ENCODE results near the gene METTL6. TPM values are rescaled to one million over a fixed set of nuclear protein-coding genes. Genes with fewer than 3 reads are reported as not detected.
A peak's percentile ranks its signal among the peaks of the same experiment; 100 is the strongest.
"Not testable (repeated sequence)": the region's sequence is repeated elsewhere in the genome, so short reads cannot be mapped to it uniquely, and the experiment has no call there.

Gene METTL6
- total RNA-seq, 5 donors from 2014 or later (not counting 1 experiment from before 2014, with no cell fraction given): 8.1 to 19.9 (median 14.7) TPM

- Histone ChIP-seq H3K4me1 (ENCODE audit: control insufficient read depth in 1 of 2, extremely low read depth in 1 of 2, insufficient read depth in 2 of 2, low read length in 2 of 2) (no peaks in the 10 kb centered on the region), H3K27ac (ENCODE audit: low read length) (no peak overlapping the region), H3K9me3 (no peaks in the 10 kb centered on the region), H3K27me3 (replicated peaks in 1 of 2; ENCODE audit: control insufficient read depth in 2 of 2, extremely low read depth in 1 of 2, insufficient read depth in 2 of 2, low read length in 1 of 2) (no peaks in the 10 kb centered on the region), H3K4me3 (ENCODE audit: control insufficient read depth in 1 of 2, extremely low read depth in 1 of 2, low read length in 1 of 2) (no peak overlapping the region), H3K36me3 (ENCODE audit: control insufficient read depth in 2 of 2, extremely low read depth in 1 of 2, insufficient read depth in 1 of 2, low read length in 1 of 2) (no peaks in the 10 kb centered on the region)
- Mint-ChIP-seq H3K36me3 (no peaks in the 10 kb centered on the region), H3K4me3 (no peak overlapping the region), H3K27me3 (no peaks in the 10 kb centered on the region), H3K9me3 (peaks cover 0 to 8% (median 4%) of the 10 kb centered on the region in 3 donors), H3K27ac (peak overlapping the region in 1 of 2 donors; percentile 66), H3K4me1 (peaks cover 0 to 20% (median 0%) of the 10 kb centered on the region in 3 donors)
- ATAC-seq (replicated peaks in 1 of 4): no peak
- no CpG with 5 or more reads among the region's 1 CpG for WGBS (ENCODE audit: insufficient coverage)
- ChIA-PET CTCF (no interaction called here), POLR2A (interaction anchor here (0.5 to 0.6 kb wide), 2 partner anchors 65 to 122 kb away, joined by 3 read pairs; no protein-coding TSS in a partner anchor)
- DNase-seq: no peak
These were observed 41.3 kb downstream of the METTL6 start for GRCh38 chr3:15385901-15386653.

- not testable (repeated sequence) for H3K4me1 ChIP-seq (ENCODE audit: control insufficient read depth in 1 of 2, extremely low read depth in 1 of 2, insufficient read depth in 2 of 2, low read length in 2 of 2); H3K9me3 Mint-ChIP-seq; H3K9me3 ChIP-seq; ATAC-seq (replicated peaks in 1 of 4); DNase-seq; H3K27ac ChIP-seq (ENCODE audit: low read length); H3K36me3 ChIP-seq (ENCODE audit: control insufficient read depth in 2 of 2, extremely low read depth in 1 of 2, insufficient read depth in 1 of 2, low read length in 1 of 2); H3K4me3 Mint-ChIP-seq; H3K4me3 ChIP-seq (ENCODE audit: control insufficient read depth in 1 of 2, extremely low read depth in 1 of 2, low read length in 1 of 2); H3K27ac Mint-ChIP-seq; H3K36me3 Mint-ChIP-seq; H3K27me3 ChIP-seq (replicated peaks in 1 of 2; ENCODE audit: control insufficient read depth in 2 of 2, extremely low read depth in 1 of 2, insufficient read depth in 2 of 2, low read length in 1 of 2); H3K27me3 Mint-ChIP-seq
- ChIA-PET POLR2A (interaction anchor here in 1 of 2 donors (0.6 kb wide), 1 partner anchor 65 kb away, joined by 3 read pairs; no protein-coding TSS in a partner anchor), CTCF (interaction anchor here in 1 of 2 donors (1.3 kb wide), 1 partner anchor 20 kb away, joined by 4 read pairs; no protein-coding TSS in a partner anchor)
- 82% methylated on average over 7 of the region's 10 CpGs for WGBS (ENCODE audit: insufficient coverage)
- H3K4me1 Mint-ChIP-seq: peaks cover 0 to 17% (median 0%) of the 10 kb centered on the region in 3 donors
These were observed 42.1 kb downstream of the METTL6 start for GRCh38 chr3:15385238-15385695.

- 100% methylated on average over 2 of the region's 4 CpGs for WGBS (ENCODE audit: insufficient coverage)
- ATAC-seq (replicated peaks in 1 of 4): no peak
These were observed 42.7 kb downstream of the METTL6 start for GRCh38 chr3:15384510-15385237.

GRCh38 chr3:15382405-15382923 lies 44.9 kb downstream of the METTL6 start:
- no peaks in the 10 kb centered on the region for H3K9me3 ChIP-seq
- Mint-ChIP-seq H3K4me3 (no peak overlapping the region), H3K36me3 (no peaks in the 10 kb centered on the region), H3K9me3 (peaks cover 0 to 8% (median 4%) of the 10 kb centered on the region in 3 donors), H3K27me3 (no peaks in the 10 kb centered on the region), H3K4me1 (peaks cover 8 to 23% (median 11%) of the 10 kb centered on the region in 3 donors), H3K27ac (no peak overlapping the region)
- no CpG with 5 or more reads among the region's 3 CpGs for whole genome bisulfite sequencing (ENCODE audit: insufficient coverage)
- ChIA-PET CTCF (interaction anchor here in 1 of 2 donors (1.1 kb wide), 1 partner anchor 117 kb away, joined by 4 read pairs; no protein-coding TSS in a partner anchor), POLR2A (no interaction called here)
- DNase-seq: no peak
- ATAC-seq (replicated peaks in 1 of 4): no peak
- no peak overlapping the region for H3K4me3 ChIP-seq (ENCODE audit: control insufficient read depth in 1 of 2, extremely low read depth in 1 of 2, low read length in 1 of 2)
- no peak overlapping the region for H3K27ac ChIP-seq (ENCODE audit: low read length)
- H3K36me3 ChIP-seq (ENCODE audit: control insufficient read depth in 2 of 2, extremely low read depth in 1 of 2, insufficient read depth in 1 of 2, low read length in 1 of 2): no peaks in the 10 kb centered on the region
- no peaks in the 10 kb centered on the region for H3K27me3 ChIP-seq (replicated peaks in 1 of 2; ENCODE audit: control insufficient read depth in 2 of 2, extremely low read depth in 1 of 2, insufficient read depth in 2 of 2, low read length in 1 of 2)
- peaks cover 0 to 4% of the 10 kb centered on the region in 2 experiments for H3K4me1 ChIP-seq (ENCODE audit: control insufficient read depth in 1 of 2, extremely low read depth in 1 of 2, insufficient read depth in 2 of 2, low read length in 2 of 2)

More at GRCh38 chr3:15384510-15385237, 42.7 kb downstream of the METTL6 start:
- Mint-ChIP-seq H3K4me1 (peaks cover 0 to 17% (median 0%) of the 10 kb centered on the region in 3 donors), H3K27ac (no peak overlapping the region), H3K27me3 (no peaks in the 10 kb centered on the region), H3K4me3 (no peak overlapping the region), H3K36me3 (no peaks in the 10 kb centered on the region), H3K9me3 (peaks cover 0 to 8% (median 4%) of the 10 kb centered on the region in 3 donors)
- Histone ChIP-seq H3K27me3 (replicated peaks in 1 of 2; ENCODE audit: control insufficient read depth in 2 of 2, extremely low read depth in 1 of 2, insufficient read depth in 2 of 2, low read length in 1 of 2) (no peaks in the 10 kb centered on the region), H3K36me3 (ENCODE audit: control insufficient read depth in 2 of 2, extremely low read depth in 1 of 2, insufficient read depth in 1 of 2, low read length in 1 of 2) (no peaks in the 10 kb centered on the region), H3K9me3 (no peaks in the 10 kb centered on the region), H3K4me3 (ENCODE audit: control insufficient read depth in 1 of 2, extremely low read depth in 1 of 2, low read length in 1 of 2) (no peak overlapping the region), H3K27ac (ENCODE audit: low read length) (no peak overlapping the region), H3K4me1 (ENCODE audit: control insufficient read depth in 1 of 2, extremely low read depth in 1 of 2, insufficient read depth in 2 of 2, low read length in 2 of 2) (no peaks in the 10 kb centered on the region)
- DNase-seq: no peak
- POLR2A ChIA-PET: no interaction called here
- CTCF ChIA-PET: interaction anchor here (0.7 to 1.5 kb wide), 4 partner anchors 20 to 181 kb away, joined by 3 to 8 read pairs (median 4); no protein-coding TSS in a partner anchor

- no peaks in the 10 kb centered on the region for H3K36me3 Mint-ChIP-seq
- H3K4me1 ChIP-seq (ENCODE audit: control insufficient read depth in 1 of 2, extremely low read depth in 1 of 2, insufficient read depth in 2 of 2, low read length in 2 of 2): peaks cover 0 to 4% of the 10 kb centered on the region in 2 experiments
- H3K9me3 ChIP-seq: no peaks in the 10 kb centered on the region
- H3K4me1 Mint-ChIP-seq: peaks cover 8 to 23% (median 12%) of the 10 kb centered on the region in 3 donors
- DNase-seq (no peak), ATAC-seq (replicated peaks in 1 of 4) (no peak)
- no peak overlapping the region for H3K4me3 ChIP-seq (ENCODE audit: control insufficient read depth in 1 of 2, extremely low read depth in 1 of 2, low read length in 1 of 2)
- WGBS (ENCODE audit: insufficient coverage): 100% methylated on average over 2 of the region's 6 CpGs
- no peaks in the 10 kb centered on the region for H3K27me3 ChIP-seq (replicated peaks in 1 of 2; ENCODE audit: control insufficient read depth in 2 of 2, extremely low read depth in 1 of 2, insufficient read depth in 2 of 2, low read length in 1 of 2)
- ChIA-PET POLR2A (interaction anchor here in 1 of 2 donors (0.6 kb wide), 2 partner anchors 27 to 112 kb away, joined by 3 to 5 read pairs; no protein-coding TSS in a partner anchor), CTCF (interaction anchor here (0.5 to 2.7 kb wide), 9 partner anchors 49 to 162 kb away, joined by 3 to 46 read pairs (median 4); no protein-coding TSS in a partner anchor)
- H3K4me3 Mint-ChIP-seq: no peak overlapping the region
- no peak overlapping the region for H3K27ac ChIP-seq (ENCODE audit: low read length)
- H3K36me3 ChIP-seq (ENCODE audit: control insufficient read depth in 2 of 2, extremely low read depth in 1 of 2, insufficient read depth in 1 of 2, low read length in 1 of 2): no peaks in the 10 kb centered on the region
- peaks cover 0 to 5% (median 2%) of the 10 kb centered on the region in 3 donors for H3K9me3 Mint-ChIP-seq
- no peak overlapping the region for H3K27ac Mint-ChIP-seq
- no peaks in the 10 kb centered on the region for H3K27me3 Mint-ChIP-seq
These were observed 46.1 kb downstream of the METTL6 start for GRCh38 chr3:15380980-15381890.

Data from T-cell (primary cell).